GM10266 (cell line): Measurements from ENCODE around the gene ADAMTS17.

Experiments
- DNase-seq: peaks from one replicate; pipeline ENCODE4 v3.0.0; 2012; ENCODE audit errors: extremely low spot score
- TF ChIP-seq, protein P1 (sequence below): IDR thresholded peaks from 2 replicates; pipeline ENCODE4 v1.5.1; 2012; ENCODE audit warnings: mild to moderate bottlenecking, low read depth; ENCODE audit not compliant: control insufficient read depth, insufficient read depth; ENCODE audit errors: missing control alignments

ADAMTS17 gene

DNA sequence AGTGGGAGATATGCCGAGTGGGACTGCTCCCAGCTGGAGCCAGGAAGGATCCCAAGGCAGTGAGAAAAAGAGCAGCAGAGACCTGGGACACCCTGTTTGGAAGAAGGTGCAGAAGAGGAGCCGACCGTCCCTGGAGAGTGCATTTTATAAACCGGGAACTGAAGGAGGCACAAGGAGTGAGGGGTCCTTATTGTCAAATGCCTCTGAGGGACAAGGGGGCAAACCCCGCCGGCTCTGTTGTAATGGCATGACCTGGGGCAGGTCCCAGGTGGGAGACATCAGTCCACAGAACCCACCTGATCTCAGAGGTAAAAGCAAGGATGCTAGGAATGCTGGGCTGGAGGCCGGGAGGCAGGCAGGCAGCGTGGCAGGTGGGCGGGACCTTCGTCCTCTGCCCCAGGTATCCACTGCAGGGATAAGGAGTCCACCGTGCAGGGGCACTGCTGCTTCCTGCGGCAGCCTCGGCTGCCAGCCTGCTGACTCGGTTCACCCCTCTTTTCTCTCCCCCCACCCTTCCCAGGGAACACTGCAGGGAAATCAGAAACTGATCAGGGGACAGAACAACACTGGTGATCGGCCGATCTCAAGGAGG, 26.9 kb downstream of the ADAMTS17 start:
- TF ChIP-seq, protein P1, sequence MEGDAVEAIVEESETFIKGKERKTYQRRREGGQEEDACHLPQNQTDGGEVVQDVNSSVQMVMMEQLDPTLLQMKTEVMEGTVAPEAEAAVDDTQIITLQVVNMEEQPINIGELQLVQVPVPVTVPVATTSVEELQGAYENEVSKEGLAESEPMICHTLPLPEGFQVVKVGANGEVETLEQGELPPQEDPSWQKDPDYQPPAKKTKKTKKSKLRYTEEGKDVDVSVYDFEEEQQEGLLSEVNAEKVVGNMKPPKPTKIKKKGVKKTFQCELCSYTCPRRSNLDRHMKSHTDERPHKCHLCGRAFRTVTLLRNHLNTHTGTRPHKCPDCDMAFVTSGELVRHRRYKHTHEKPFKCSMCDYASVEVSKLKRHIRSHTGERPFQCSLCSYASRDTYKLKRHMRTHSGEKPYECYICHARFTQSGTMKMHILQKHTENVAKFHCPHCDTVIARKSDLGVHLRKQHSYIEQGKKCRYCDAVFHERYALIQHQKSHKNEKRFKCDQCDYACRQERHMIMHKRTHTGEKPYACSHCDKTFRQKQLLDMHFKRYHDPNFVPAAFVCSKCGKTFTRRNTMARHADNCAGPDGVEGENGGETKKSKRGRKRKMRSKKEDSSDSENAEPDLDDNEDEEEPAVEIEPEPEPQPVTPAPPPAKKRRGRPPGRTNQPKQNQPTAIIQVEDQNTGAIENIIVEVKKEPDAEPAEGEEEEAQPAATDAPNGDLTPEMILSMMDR = no peak
- no peak for DNase-seq

DNA sequence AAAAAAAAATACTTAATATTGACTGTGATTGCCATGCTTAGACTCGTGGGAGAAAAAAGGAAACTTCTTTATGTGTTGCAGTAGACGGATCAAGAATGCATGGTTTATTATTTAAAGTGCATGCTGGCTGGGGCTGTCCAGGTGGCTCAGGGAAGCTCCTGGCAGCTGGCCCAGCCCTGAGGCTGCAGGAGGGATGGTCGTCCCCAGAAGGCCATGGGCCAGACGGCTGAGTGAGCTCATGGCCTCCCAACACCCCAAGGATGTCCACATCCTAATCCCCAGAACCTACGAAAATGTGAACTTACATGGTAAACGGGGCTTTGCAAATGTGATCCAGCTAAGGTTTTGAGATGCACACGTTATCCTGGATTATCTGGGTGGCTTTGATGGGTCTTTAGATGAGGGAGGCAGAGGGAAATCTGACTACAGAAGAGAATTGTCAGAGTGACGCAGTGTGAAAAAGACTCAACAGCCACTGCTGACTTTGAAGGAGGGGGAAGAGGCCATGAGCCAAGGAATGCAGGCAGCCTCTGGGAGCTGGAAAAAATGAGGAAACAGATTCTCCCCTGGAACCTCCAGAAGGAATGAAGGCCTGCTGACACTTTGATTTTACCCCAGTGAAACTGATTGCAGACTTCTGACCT, 29.8 kb downstream of the ADAMTS17 start:
- TF ChIP-seq, protein P1 = no peak
- no peak for DNase-seq

DNA sequence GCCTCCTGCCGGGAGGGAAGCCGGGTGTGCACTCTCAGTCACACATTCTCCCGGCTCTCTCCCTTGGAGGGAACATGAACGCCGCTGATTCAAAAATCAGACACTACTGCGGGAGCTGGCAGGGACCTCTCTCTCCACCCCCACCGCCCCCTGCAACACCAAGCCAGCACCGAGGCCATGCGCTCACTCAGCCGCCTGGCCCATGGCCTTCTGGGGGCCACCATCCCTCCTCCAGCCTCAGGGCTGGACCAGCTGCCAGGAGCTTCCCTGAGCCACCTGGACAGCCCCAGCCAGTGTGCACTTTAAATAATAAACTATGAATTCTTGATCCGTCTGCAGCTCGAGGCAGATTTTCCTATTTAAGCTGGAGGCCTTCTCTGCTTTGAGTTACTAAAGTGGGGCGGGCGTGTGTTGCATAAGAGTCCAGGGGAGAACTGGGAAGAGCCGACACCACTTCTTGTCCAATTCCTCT, 30.6 kb downstream of the ADAMTS17 start:
- no peak for DNase-seq
- TF ChIP-seq, protein P1 = no peak

DNA sequence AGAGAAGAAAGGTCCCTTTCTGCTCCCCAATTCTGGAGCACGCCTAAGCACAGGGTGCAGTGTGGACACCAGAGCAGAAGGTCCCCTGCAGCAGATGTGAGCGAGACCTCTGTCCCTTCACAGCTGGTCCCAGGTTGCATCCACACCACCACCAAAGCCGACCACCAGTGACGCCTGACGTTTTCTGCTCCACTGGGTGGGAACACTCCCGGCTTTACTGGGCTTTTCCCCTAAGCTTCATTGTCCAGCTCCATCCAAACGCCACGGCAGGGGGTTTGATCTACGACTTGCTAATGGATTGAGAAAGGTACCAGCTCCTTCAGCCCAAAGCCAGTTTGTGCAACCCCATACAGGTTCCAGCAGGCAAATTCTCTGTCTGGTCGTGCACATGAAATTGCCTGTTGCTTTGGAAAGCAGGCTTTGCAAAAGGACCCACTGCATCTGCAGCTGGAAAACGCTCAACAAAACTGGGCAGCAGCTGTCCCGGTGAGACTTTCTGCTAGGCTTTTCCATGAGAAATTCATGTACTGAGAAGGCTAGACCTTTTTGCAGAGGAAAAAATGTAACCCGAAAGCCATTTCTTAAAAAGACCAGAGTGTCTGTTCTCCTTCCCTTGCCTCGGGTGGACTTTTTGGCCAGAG, 31.1 kb downstream of the ADAMTS17 start:
- TF ChIP-seq, protein P1 = no peak
- DNase-seq = no peak

DNA sequence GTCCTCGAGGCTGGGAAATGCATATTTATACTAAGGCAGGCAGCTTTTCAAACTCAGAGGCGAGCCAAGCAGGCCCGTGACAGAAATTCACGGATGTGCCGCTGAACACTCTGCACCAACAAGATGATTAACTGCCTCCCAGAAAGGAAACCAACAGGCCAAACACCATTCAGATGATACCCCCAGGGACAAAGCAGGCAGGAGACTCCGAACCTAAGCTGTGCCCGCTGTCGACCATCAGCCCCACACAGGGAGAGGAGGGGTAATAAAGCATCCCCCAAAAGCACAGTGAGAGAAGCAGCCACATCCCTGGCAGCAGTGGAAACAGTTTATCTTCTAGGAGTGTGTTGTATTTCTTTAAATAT, 31.8 kb downstream of the ADAMTS17 start:
- TF ChIP-seq, protein P1 = no peak
- no peak for DNase-seq

DNA sequence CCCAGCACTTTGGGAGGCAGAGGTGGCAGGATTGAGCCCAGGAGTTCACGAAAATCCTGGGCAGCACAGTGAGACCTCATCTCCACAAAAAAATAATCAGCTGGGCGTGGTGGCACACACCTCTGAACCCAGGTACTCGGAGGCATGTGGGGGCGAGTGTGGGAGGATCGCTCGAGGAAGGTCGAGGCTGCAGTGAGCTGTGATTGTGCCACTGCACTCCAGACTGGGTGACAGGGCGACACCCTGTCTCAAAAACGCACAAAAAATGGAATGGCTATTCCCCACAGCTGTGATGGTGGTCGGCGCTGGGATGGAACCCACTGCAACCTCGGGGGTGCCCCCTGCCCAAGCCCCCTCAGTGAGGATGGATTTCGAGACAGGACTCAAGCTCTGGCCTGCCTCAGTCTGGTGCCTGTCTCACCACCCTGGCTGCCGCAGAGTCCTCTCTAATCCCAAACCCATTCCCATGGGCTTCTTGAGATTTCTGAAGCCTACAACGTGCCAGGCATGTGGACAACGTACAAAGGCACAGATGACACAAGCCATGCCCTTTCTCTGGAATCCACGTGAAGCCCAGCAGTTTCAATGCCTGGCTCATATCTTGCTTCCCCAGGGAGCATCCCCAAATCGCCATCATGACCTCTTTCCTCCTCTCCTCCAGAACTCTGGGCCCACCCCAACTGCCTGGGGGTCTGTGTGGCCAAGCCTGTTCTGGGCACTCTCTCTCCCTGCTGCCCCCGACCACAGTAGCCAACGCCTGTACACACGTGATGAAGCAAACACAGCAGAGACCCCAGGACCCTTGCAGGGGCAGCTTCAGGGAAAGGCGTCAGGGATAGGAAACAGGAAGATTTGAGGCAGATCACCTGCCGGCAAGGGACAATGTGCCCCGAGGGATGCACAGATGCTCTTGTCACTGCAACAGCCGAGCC, 32.4 kb downstream of the ADAMTS17 start:
- TF ChIP-seq, protein P1 = no peak
- no peak for DNase-seq
